Astrocyte of the spinal cord (primary cell): ENCODE measurements around the gene AEN.

Experiments used
- DNase-seq: peaks from one replicate; pipeline ENCODE4 v3.0.0; 2011; ENCODE audit warnings: low read depth, low spot score
- H3K4me3 ChIP-seq: 2 replicates; pipeline ENCODE4 v1.5.1; 2011; ENCODE audit warnings: low read depth, mild to moderate bottlenecking, low read length, moderate library complexity
- in situ Hi-C: cut with HindIII; loops from 2 replicates; pipeline ENCODE4 v1.10.0; 2017; ENCODE audit warnings: low sequenced_read_pairs
- TF ChIP-seq, protein P1 (sequence below): IDR thresholded peaks from 2 replicates; pipeline ENCODE4 v1.5.1; 2012; ENCODE audit warnings: low read depth, mild to moderate bottlenecking, low read length, inconsistent platforms

AEN gene

GRCh38 chr15:88606070-88606794 lies 14.9 kb upstream of the AEN start:
- TF ChIP-seq, protein P1, sequence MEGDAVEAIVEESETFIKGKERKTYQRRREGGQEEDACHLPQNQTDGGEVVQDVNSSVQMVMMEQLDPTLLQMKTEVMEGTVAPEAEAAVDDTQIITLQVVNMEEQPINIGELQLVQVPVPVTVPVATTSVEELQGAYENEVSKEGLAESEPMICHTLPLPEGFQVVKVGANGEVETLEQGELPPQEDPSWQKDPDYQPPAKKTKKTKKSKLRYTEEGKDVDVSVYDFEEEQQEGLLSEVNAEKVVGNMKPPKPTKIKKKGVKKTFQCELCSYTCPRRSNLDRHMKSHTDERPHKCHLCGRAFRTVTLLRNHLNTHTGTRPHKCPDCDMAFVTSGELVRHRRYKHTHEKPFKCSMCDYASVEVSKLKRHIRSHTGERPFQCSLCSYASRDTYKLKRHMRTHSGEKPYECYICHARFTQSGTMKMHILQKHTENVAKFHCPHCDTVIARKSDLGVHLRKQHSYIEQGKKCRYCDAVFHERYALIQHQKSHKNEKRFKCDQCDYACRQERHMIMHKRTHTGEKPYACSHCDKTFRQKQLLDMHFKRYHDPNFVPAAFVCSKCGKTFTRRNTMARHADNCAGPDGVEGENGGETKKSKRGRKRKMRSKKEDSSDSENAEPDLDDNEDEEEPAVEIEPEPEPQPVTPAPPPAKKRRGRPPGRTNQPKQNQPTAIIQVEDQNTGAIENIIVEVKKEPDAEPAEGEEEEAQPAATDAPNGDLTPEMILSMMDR, result no peak
- H3K4me3 ChIP-seq, result no peak overlapping the region
- in situ Hi-C loops, result no loop called here
- DNase-seq, result no peak

- DNase-seq, result no peak
- no peak overlapping the region for H3K4me3 ChIP-seq
- TF ChIP-seq, protein P1, result no peak
- in situ Hi-C loops, result no loop called here
These were observed 13.2 kb upstream of the AEN start for GRCh38 chr15:88607951-88608350.

- DNase-seq, result no peak
These were observed 12.4 kb upstream of the AEN start for GRCh38 chr15:88608607-88609181.

GRCh38 chr15:88609344-88610090 lies 11.6 kb upstream of the AEN start:
- no peak overlapping the region for H3K4me3 ChIP-seq
- in situ Hi-C loops, result no loop called here
- TF ChIP-seq, protein P1, result no peak
- DNase-seq, result no peak

More at GRCh38 chr15:88608607-88609181, 12.4 kb upstream of the AEN start:
- no peak overlapping the region for H3K4me3 ChIP-seq
- TF ChIP-seq, protein P1, result no peak
- in situ Hi-C loops, result no loop called here

- in situ Hi-C loops, result no loop called here
- no peak for DNase-seq
- no peak overlapping the region for H3K4me3 ChIP-seq
- TF ChIP-seq, protein P1, result peak; percentile 16
These were observed 10.4 kb upstream of the AEN start for GRCh38 chr15:88610701-88611231.

GRCh38 chr15:88612186-88612796 lies 8.8 kb upstream of the AEN start:
- in situ Hi-C loops, result no loop called here
- H3K4me3 ChIP-seq, result no peak overlapping the region
- DNase-seq, result no peak
- TF ChIP-seq, protein P1, result no peak
